ENCODE measurements around the gene SLC39A11. TPM values are rescaled to one million over a fixed set of nuclear protein-coding genes. Genes with fewer than 3 reads are reported as not detected.

SLC39A11 gene
- total and polyA plus RNA-seq, 4 donors: 18.9 to 44.9 (median 28.2) TPM

DNA sequence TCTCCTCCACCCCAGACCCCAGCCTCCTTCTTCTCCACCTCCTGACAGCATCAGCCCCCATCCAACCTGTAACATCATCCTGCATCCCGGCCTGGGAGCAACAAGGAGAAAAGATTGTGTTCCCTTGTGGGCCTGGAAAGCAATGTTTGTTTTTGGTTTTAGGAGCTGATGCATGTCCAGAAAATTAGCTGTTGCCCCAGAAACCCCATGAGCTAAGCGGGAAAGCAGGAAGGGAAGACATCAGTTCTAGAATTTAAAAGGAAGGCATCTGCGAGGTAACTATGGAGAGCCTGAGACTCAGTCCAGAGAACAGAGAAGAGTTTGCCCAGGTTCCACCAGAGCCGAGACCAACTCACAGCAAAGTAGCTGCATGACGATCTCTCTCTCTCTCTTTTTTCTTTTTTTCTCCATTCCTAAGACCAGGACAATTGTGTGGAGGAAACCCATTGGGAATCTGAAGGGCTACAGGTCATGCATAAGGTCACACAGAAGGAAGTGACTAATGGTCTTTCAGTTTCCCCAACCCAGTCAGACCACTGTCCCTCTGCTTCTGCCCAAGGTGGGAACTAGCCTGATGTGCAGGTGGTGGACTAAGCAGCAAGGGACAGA is 124.4 kb downstream of the SLC39A11 start:
- no peak overlapping the region for H3K27ac ChIP-seq (ENCODE audit: low read depth in 1 of 2, low read length in 2 of 2)
- WGBS: 86% methylated on average over 5 of the region's 5 CpGs
- peaks cover 0 to 1% (median 0%) of the 10 kb centered on the region in 4 donors for H3K36me3 ChIP-seq (ENCODE audit: control insufficient read depth in 4 of 4, insufficient read depth in 3 of 4, low read depth in 1 of 4, low read length in 3 of 4)
- no peak for DNase-seq (ENCODE audit: low spot score)
- no peaks in the 10 kb centered on the region for H3K9me3 ChIP-seq (ENCODE audit: control insufficient read depth in 4 of 4, low read length in 3 of 4)
- H3K4me3 ChIP-seq (ENCODE audit: low read depth in 1 of 3, low read length in 3 of 3): no peak overlapping the region
- H3K27me3 ChIP-seq (ENCODE audit: control insufficient read depth in 4 of 4, insufficient read depth in 4 of 4, low read length in 3 of 4): no peaks in the 10 kb centered on the region
- TF ChIP-seq YY1 (IDR thresholded peaks at IDR 0.05) (no peak), SP1 (IDR thresholded peaks at IDR 0.05) (no peak), HNF4G (IDR thresholded peaks at IDR 0.05) (no peak), HNF4A (conservative IDR thresholded peaks at IDR 0.05) (no peak), TAF1 (conservative IDR thresholded peaks at IDR 0.05) (no peak), FOXA2 (IDR thresholded peaks at IDR 0.05) (no peak), EGR1 (IDR thresholded peaks at IDR 0.05; ENCODE audit: low read depth in 2 of 2) (no peak), GABPA (IDR thresholded peaks at IDR 0.05 in 1 of 2, conservative IDR thresholded peaks at IDR 0.05 in 1 of 2) (no peak), JUND (IDR thresholded peaks at IDR 0.05) (no peak)
- TF ChIP-seq, protein P1, sequence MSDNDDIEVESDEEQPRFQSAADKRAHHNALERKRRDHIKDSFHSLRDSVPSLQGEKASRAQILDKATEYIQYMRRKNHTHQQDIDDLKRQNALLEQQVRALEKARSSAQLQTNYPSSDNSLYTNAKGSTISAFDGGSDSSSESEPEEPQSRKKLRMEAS (IDR thresholded peaks at IDR 0.05): no peak
- TF ChIP-seq, protein P2, sequence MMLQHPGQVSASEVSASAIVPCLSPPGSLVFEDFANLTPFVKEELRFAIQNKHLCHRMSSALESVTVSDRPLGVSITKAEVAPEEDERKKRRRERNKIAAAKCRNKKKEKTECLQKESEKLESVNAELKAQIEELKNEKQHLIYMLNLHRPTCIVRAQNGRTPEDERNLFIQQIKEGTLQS (IDR thresholded peaks at IDR 0.05): no peak
- TF ChIP-seq, protein P3, sequence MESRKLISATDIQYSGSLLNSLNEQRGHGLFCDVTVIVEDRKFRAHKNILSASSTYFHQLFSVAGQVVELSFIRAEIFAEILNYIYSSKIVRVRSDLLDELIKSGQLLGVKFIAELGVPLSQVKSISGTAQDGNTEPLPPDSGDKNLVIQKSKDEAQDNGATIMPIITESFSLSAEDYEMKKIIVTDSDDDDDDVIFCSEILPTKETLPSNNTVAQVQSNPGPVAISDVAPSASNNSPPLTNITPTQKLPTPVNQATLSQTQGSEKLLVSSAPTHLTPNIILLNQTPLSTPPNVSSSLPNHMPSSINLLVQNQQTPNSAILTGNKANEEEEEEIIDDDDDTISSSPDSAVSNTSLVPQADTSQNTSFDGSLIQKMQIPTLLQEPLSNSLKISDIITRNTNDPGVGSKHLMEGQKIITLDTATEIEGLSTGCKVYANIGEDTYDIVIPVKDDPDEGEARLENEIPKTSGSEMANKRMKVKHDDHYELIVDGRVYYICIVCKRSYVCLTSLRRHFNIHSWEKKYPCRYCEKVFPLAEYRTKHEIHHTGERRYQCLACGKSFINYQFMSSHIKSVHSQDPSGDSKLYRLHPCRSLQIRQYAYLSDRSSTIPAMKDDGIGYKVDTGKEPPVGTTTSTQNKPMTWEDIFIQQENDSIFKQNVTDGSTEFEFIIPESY (IDR thresholded peaks at IDR 0.05): no peak
- TF ChIP-seq, protein P4, sequence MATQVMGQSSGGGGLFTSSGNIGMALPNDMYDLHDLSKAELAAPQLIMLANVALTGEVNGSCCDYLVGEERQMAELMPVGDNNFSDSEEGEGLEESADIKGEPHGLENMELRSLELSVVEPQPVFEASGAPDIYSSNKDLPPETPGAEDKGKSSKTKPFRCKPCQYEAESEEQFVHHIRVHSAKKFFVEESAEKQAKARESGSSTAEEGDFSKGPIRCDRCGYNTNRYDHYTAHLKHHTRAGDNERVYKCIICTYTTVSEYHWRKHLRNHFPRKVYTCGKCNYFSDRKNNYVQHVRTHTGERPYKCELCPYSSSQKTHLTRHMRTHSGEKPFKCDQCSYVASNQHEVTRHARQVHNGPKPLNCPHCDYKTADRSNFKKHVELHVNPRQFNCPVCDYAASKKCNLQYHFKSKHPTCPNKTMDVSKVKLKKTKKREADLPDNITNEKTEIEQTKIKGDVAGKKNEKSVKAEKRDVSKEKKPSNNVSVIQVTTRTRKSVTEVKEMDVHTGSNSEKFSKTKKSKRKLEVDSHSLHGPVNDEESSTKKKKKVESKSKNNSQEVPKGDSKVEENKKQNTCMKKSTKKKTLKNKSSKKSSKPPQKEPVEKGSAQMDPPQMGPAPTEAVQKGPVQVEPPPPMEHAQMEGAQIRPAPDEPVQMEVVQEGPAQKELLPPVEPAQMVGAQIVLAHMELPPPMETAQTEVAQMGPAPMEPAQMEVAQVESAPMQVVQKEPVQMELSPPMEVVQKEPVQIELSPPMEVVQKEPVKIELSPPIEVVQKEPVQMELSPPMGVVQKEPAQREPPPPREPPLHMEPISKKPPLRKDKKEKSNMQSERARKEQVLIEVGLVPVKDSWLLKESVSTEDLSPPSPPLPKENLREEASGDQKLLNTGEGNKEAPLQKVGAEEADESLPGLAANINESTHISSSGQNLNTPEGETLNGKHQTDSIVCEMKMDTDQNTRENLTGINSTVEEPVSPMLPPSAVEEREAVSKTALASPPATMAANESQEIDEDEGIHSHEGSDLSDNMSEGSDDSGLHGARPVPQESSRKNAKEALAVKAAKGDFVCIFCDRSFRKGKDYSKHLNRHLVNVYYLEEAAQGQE (IDR thresholded peaks at IDR 0.05): no peak
- H3K4me1 ChIP-seq (ENCODE audit: control insufficient read depth in 4 of 4, insufficient read depth in 4 of 4, low read length in 3 of 4): peaks cover 5 to 42% (median 33%) of the 10 kb centered on the region in 4 donors
- H3K9ac ChIP-seq (ENCODE audit: low read depth in 1 of 2, low read length in 2 of 2): no peak overlapping the region

DNA sequence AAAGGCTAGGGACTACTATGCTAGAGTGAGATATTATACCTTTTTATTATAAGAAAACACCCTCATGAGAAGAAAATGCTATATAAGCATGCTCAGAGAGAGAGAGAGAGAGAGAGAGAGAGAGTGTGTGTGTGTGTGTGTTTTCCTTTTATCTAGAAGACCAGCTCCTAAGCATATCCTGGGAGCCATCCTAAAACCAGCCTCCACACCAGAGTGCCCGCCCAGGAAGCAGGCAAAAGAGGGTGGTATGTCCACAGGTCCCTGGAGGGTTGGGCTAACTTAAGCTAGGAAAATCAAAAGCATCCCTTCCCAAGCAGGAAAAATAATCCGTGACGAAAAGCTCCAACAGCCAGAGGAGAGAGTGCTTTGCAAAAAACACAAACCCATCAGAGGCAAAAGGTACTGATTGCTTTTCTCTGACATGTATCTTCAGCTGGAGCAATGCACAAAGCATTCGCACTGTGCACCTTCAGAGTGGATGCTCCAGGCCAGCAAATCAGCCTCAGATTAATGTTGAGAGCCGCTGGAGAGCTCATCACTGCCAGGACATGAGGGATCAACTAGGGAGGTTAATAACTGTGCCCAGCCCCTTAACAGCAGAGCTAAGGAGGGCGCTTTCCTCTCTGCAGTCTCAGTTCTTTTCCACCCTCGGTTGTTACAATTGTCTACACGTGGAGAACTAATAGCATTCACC is 125.1 kb downstream of the SLC39A11 start:
- peaks cover 0 to 1% (median 0%) of the 10 kb centered on the region in 4 donors for H3K36me3 ChIP-seq (ENCODE audit: control insufficient read depth in 4 of 4, insufficient read depth in 3 of 4, low read depth in 1 of 4, low read length in 3 of 4)
- H3K9ac ChIP-seq (ENCODE audit: low read depth in 1 of 2, low read length in 2 of 2): no peak overlapping the region
- WGBS: 94% methylated on average over 8 of the region's 8 CpGs
- no peak overlapping the region for H3K27ac ChIP-seq (ENCODE audit: low read depth in 1 of 2, low read length in 2 of 2)
- H3K4me1 ChIP-seq (ENCODE audit: control insufficient read depth in 4 of 4, insufficient read depth in 4 of 4, low read length in 3 of 4): peaks cover 2 to 40% (median 30%) of the 10 kb centered on the region in 4 donors
- no peaks in the 10 kb centered on the region for H3K27me3 ChIP-seq (ENCODE audit: control insufficient read depth in 4 of 4, insufficient read depth in 4 of 4, low read length in 3 of 4)
- H3K9me3 ChIP-seq (ENCODE audit: control insufficient read depth in 4 of 4, low read length in 3 of 4): no peaks in the 10 kb centered on the region
- TF ChIP-seq NR2F2 (IDR thresholded peaks at IDR 0.05) (no peak), SP1 (IDR thresholded peaks at IDR 0.05) (no peak), RAD21 (IDR thresholded peaks at IDR 0.05) (no peak), JUND (IDR thresholded peaks at IDR 0.05) (no peak), HNF4G (IDR thresholded peaks at IDR 0.05) (no peak), FOXA2 (IDR thresholded peaks at IDR 0.05) (no peak), GABPA (IDR thresholded peaks at IDR 0.05 in 1 of 2, conservative IDR thresholded peaks at IDR 0.05 in 1 of 2) (no peak)
- TF ChIP-seq, protein P4 (IDR thresholded peaks at IDR 0.05): no peak
- H3K4me3 ChIP-seq (ENCODE audit: low read depth in 1 of 3, low read length in 3 of 3): no peak overlapping the region
- no peak for DNase-seq (ENCODE audit: low spot score)
